T-helper 17 cell (primary cell): ENCODE results near the gene MMAB. TPM values are rescaled to one million over a fixed set of nuclear protein-coding genes. Genes with fewer than 3 reads are reported as not detected.

Source experiments
- ATAC-seq: fragments of 150-1000 bp; cut with Tn5 transposase; 2 replicates; pipeline ENCODE4 v1.10.0; 2021; ENCODE audit warnings: mild to moderate bottlenecking, moderate library complexity
- DNase-seq, 3 donors: peaks; one replicate each; pipeline versions ENCODE4 v3.0.0 to v3.0.0-alpha.2; 2020 to 2021
- H3K9me3 ChIP-seq: one replicate; pipeline ENCODE4 v1.7.0; 2013; ENCODE audit warnings: low read length, mild to moderate bottlenecking; ENCODE audit not compliant: control insufficient read depth, poor library complexity, severe bottlenecking
- H3K27ac Mint-ChIP-seq: one replicate; pipeline ENCODE4 v1.8.0; 2022; ENCODE audit warnings: mild to moderate bottlenecking, moderate library complexity, mixed read lengths
- H3K27me3 Mint-ChIP-seq: one replicate; pipeline ENCODE4 v1.8.0; 2022; ENCODE audit warnings: mixed read lengths
- H3K36me3 Mint-ChIP-seq: one replicate; pipeline ENCODE4 v1.8.0; 2022; ENCODE audit warnings: low read depth, mixed read lengths
- H3K4me1 Mint-ChIP-seq: one replicate; pipeline ENCODE4 v1.8.0; 2022; ENCODE audit warnings: mild to moderate bottlenecking, mixed read lengths
- H3K4me3 Mint-ChIP-seq: one replicate; pipeline ENCODE4 v1.8.0; 2022; ENCODE audit warnings: mild to moderate bottlenecking, moderate library complexity, mixed read lengths
- total RNA-seq, 4 donors: library from RNA in 2 of 4; stranded (reverse) in 2 of 4; gene quantifications; one replicate each; pipeline ENCODE4 v1.2.3 and lab custom pipeline; 2022 to 2026

Gene MMAB
- total RNA-seq, 2 donors from 2014 or later: 8.0 to 12.1 TPM

DNA sequence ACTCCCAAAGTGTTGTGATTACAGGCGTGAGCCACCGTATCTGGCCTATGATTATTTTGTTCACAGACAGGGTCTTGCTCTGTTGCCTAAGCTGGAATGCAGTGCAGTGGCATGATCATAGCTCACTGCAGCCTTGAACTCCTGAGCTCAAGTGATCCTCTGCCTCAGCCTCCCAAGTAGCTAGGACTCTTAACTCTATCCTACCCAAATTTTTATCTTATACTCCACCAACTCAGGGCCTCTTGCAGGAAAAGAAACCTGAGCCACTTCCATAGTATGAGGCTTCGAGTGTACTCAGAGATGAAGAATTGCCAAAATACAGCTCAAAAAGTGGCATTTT, 828 bp downstream of the MMAB start:
- peak overlapping the region; percentile 96 for H3K27ac Mint-ChIP-seq
- no peaks in the 10 kb centered on the region for H3K27me3 Mint-ChIP-seq
- DNase-seq (no peak), ATAC-seq (no peak)
- H3K4me1 Mint-ChIP-seq: peaks cover 22% of the 10 kb centered on the region
- peaks cover 2% of the 10 kb centered on the region for H3K36me3 Mint-ChIP-seq
- no peaks in the 10 kb centered on the region for H3K9me3 ChIP-seq
- H3K4me3 Mint-ChIP-seq: peak overlapping the region; percentile 95

GRCh38 chr12:109571773-109572505, 1.4 kb downstream of the MMAB start:
- H3K4me3 Mint-ChIP-seq: peak overlapping the region; percentile 43
- no peak for ATAC-seq
- no peaks in the 10 kb centered on the region for H3K9me3 ChIP-seq
- peaks cover 22% of the 10 kb centered on the region for H3K4me1 Mint-ChIP-seq
- H3K36me3 Mint-ChIP-seq: no peaks in the 10 kb centered on the region
- no peak for DNase-seq
- H3K27me3 Mint-ChIP-seq: no peaks in the 10 kb centered on the region
- H3K27ac Mint-ChIP-seq: peak overlapping the region; percentile 96

DNA sequence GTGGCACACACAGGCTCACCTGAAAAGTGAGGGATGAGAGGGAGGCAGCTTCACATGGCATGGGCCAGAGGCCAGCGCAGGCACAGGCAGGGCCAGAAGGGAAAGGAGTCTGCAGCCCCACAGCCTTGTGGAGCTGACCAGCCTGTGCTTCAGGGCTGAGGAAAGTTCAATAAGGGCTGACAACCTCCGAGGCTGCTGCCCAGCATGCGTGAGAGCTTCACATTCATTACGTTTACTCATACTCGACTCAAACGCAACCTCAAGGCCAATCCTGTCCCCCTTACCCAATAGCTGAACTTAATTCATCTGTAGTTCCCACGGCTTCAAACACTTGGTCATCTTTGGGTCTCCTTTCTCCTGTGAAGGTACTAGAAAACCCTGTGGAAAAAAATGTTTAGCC, 4.8 kb downstream of the MMAB start:
- no peaks in the 10 kb centered on the region for H3K9me3 ChIP-seq
- H3K4me1 Mint-ChIP-seq: peaks cover 11% of the 10 kb centered on the region
- peaks cover 2% of the 10 kb centered on the region for H3K36me3 Mint-ChIP-seq
- H3K27ac Mint-ChIP-seq: no peak overlapping the region
- ATAC-seq (no peak), DNase-seq (no peak)
- H3K4me3 Mint-ChIP-seq: no peak overlapping the region
- no peaks in the 10 kb centered on the region for H3K27me3 Mint-ChIP-seq

DNA sequence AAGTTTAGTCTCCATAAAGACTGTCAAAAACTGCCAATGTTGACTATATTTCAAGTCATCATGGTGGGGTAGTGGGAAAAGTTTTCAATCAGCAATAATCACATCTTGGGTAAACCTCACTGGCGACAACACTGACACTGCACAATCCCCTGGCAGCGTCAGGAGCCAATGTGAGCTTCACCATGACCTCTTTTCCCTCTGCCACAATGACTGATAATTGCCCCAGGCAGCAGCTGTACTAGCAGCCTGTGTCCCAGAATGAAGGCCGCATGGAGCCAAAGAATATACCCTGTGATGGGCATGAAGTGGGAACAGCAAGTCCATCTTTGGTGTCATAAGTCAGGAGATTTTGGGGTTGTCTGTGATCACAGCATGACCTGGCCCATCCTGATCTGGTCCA, 5.3 kb downstream of the MMAB start:
- peaks cover 2% of the 10 kb centered on the region for H3K36me3 Mint-ChIP-seq
- H3K9me3 ChIP-seq: no peaks in the 10 kb centered on the region
- no peaks in the 10 kb centered on the region for H3K27me3 Mint-ChIP-seq
- DNase-seq: no peak
- H3K4me1 Mint-ChIP-seq: peaks cover 7% of the 10 kb centered on the region
- H3K27ac Mint-ChIP-seq: no peak overlapping the region
- H3K4me3 Mint-ChIP-seq: no peak overlapping the region
- no peak for ATAC-seq

DNA sequence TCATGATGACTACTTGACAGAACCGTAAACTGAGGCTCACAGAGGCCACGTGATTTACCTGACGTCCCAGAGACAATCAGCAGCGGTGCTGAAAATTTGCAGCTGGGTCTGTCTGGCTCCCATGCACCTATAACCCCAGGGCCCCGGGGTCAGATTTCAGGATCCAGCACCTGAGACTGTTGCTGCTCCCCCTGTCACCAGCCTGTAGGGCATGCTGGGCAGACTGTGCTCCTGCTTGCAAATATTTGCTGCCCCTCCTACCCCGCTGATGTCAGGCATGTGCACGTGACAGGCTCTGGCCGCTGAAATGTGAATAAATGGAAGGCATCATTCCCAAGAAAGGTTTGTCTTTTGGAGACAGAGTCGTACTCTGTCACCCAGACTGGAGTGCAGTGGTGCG, 6.0 kb downstream of the MMAB start:
- ATAC-seq: no peak
- H3K9me3 ChIP-seq: no peaks in the 10 kb centered on the region
- Mint-ChIP-seq H3K4me1 (peaks cover 2% of the 10 kb centered on the region), H3K27ac (no peak overlapping the region), H3K36me3 (peaks cover 2% of the 10 kb centered on the region), H3K27me3 (no peaks in the 10 kb centered on the region), H3K4me3 (no peak overlapping the region)
- no peak for DNase-seq

GRCh38 chr12:109566424-109566823, 6.9 kb downstream of the MMAB start:
- Mint-ChIP-seq H3K4me3 (no peak overlapping the region), H3K4me1 (no peaks in the 10 kb centered on the region), H3K36me3 (peaks cover 2% of the 10 kb centered on the region), H3K27ac (no peak overlapping the region), H3K27me3 (no peaks in the 10 kb centered on the region)
- DNase-seq: no peak
- no peaks in the 10 kb centered on the region for H3K9me3 ChIP-seq
- ATAC-seq: no peak

GRCh38 chr12:109563291-109564284, 9.7 kb downstream of the MMAB start:
- Mint-ChIP-seq H3K4me1 (no peaks in the 10 kb centered on the region), H3K36me3 (peaks cover 2% of the 10 kb centered on the region), H3K27ac (no peak overlapping the region), H3K27me3 (no peaks in the 10 kb centered on the region), H3K4me3 (no peak overlapping the region)
- DNase-seq: no peak
- H3K9me3 ChIP-seq: no peaks in the 10 kb centered on the region
- ATAC-seq: no peak

- DNase-seq (no peak), ATAC-seq (no peak)
- Mint-ChIP-seq H3K27me3 (no peaks in the 10 kb centered on the region), H3K27ac (no peak overlapping the region), H3K36me3 (peaks cover 2% of the 10 kb centered on the region), H3K4me1 (no peaks in the 10 kb centered on the region), H3K4me3 (no peak overlapping the region)
- H3K9me3 ChIP-seq: no peaks in the 10 kb centered on the region
Observed at GRCh38 chr12:109562871-109563270, 10.4 kb downstream of the MMAB start.

GRCh38 chr12:109561711-109562030, 11.6 kb downstream of the MMAB start:
- H3K9me3 ChIP-seq: no peaks in the 10 kb centered on the region
- H3K4me3 Mint-ChIP-seq: no peak overlapping the region
- no peak overlapping the region for H3K27ac Mint-ChIP-seq
- no peaks in the 10 kb centered on the region for H3K36me3 Mint-ChIP-seq
- no peaks in the 10 kb centered on the region for H3K4me1 Mint-ChIP-seq
- ATAC-seq (no peak), DNase-seq (no peak)
- no peaks in the 10 kb centered on the region for H3K27me3 Mint-ChIP-seq

DNA sequence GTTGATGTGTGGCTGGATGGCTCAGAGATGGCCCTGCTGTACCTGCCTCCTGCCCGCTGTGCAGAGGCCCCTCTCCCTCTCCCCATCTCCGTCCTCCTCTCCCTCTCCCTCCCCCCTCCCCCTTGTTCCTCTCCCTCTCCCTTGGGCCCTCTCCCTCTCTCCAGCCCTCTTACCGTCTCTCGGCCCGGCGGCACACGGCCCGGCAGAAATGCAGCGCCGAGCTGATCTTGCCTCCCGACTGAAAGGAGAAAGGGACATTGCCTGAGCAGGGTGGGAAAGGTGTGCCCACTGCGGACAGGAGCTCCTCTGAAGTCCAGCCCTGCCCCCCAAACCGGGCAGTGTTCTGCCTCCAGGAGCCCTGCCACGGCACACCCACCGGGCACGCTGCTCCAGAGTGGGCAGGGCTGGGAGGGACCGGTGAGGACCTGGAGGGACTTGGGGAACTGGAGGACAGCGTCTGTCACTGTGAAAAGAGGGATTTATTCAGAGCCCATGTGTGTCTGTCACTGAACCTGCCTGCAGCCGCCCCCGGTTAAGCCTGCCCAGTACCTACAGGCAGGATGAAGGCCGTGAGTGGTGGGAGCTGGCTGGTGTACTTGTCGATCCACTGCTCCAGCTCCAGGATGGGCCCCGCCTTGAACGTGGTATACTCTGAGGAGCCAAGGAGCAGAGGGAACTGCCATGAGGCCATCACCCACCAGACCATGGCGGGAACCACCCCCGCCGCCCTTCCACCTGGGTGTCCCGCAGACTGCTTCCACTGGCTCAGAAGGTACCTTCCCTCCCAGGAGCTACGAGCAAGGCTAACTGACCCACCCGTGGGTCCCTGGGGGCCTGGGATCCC, 12.2 kb downstream of the MMAB start:
- no peaks in the 10 kb centered on the region for H3K9me3 ChIP-seq
- DNase-seq: no peak
- H3K27ac Mint-ChIP-seq: no peak overlapping the region
- H3K4me3 Mint-ChIP-seq: no peak overlapping the region
- no peaks in the 10 kb centered on the region for H3K27me3 Mint-ChIP-seq
- H3K36me3 Mint-ChIP-seq: no peaks in the 10 kb centered on the region
- H3K4me1 Mint-ChIP-seq: peaks cover 4% of the 10 kb centered on the region
- ATAC-seq: no peak

DNA sequence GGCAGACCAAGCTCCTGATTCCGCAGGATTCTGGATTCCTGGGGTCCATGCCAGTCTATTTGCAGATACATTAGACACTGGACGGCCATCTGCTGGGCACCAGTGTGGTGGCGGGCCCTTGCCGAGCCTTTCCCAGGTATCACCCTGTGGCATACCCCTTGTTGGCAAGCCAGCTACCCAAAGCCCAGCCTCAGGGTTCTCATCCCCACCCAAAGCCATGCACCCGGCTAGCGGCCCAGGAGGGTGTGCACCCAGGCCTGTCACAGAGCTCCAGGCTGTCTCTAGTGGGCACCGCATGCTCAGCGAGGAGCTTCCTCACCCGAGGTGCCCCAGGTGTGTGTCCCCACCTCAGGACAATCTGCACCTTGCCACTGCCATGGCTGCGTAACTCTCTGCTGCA, 13.7 kb downstream of the MMAB start:
- Mint-ChIP-seq H3K4me3 (no peak overlapping the region), H3K27me3 (no peaks in the 10 kb centered on the region), H3K27ac (no peak overlapping the region), H3K36me3 (no peaks in the 10 kb centered on the region), H3K4me1 (peaks cover 4% of the 10 kb centered on the region)
- H3K9me3 ChIP-seq: no peaks in the 10 kb centered on the region
- DNase-seq (no peak), ATAC-seq (no peak)

- no peak for DNase-seq
- no peaks in the 10 kb centered on the region for H3K27me3 Mint-ChIP-seq
- no peaks in the 10 kb centered on the region for H3K36me3 Mint-ChIP-seq
- H3K9me3 ChIP-seq: no peaks in the 10 kb centered on the region
- H3K27ac Mint-ChIP-seq: no peak overlapping the region
- H3K4me1 Mint-ChIP-seq: peaks cover 4% of the 10 kb centered on the region
- ATAC-seq: no peak
- H3K4me3 Mint-ChIP-seq: no peak overlapping the region
Observed at GRCh38 chr12:109559200-109559505, 14.2 kb downstream of the MMAB start.
